Caco-2 (cell line): ENCODE results near the gene NELL2. TPM values are rescaled to one million over a fixed set of nuclear protein-coding genes. Genes with fewer than 3 reads are reported as not detected.
A peak's percentile ranks its signal among the peaks of the same experiment; 100 is the strongest.

Experiments
- BruUV-seq: library from RNA; stranded (reverse); fragments of 400-500 nt; replicated peaks from 2 replicates; lab custom pipeline; 2021; lab: Mats Ljungman, UMichigan
- CTCF ChIA-PET: fragments of 300-600 bp; sonication (Branson Sonifier 250); formaldehyde crosslinking; loops from one replicate; lab custom pipeline; 2022; ENCODE audit warnings: antibody characterized with exemption; lab: Charles Lee
- POLR2A ChIA-PET: fragments of 300-600 bp; sonication (Branson Sonifier 250); formaldehyde crosslinking; loops from one replicate; lab custom pipeline; 2022; ENCODE audit warnings: antibody characterized with exemption; lab: Charles Lee
- DNase-seq, 2 experiments: peaks; one replicate each; pipeline versions ENCODE4 v3.0.0 to v3.0.0-alpha.2; 2020 to 2022
- H3K27me3 ChIP-seq: replicated peaks from 2 replicates; pipeline ENCODE4 v1.6.0; 2011; ENCODE audit warnings: low read length; ENCODE audit not compliant: control insufficient read depth, insufficient read depth
- H3K36me3 ChIP-seq: 2 replicates; pipeline ENCODE4 v1.5.1; 2011; ENCODE audit warnings: low read length; ENCODE audit not compliant: control insufficient read depth, insufficient read depth
- H3K4me1 ChIP-seq: fragments of 250-450 bp; sonication (Bioruptor Pico); 2 replicates; pipeline ENCODE4 v1.5.1; 2020; ENCODE audit warnings: mild to moderate bottlenecking
- H3K4me3 ChIP-seq: 2 replicates; pipeline ENCODE4 v1.5.1; 2011; ENCODE audit warnings: low read depth, mild to moderate bottlenecking, control low read depth, low read length
- H3K9me3 ChIP-seq: fragments of 250-450 bp; sonication (Bioruptor Pico); 2 replicates; pipeline ENCODE4 v1.5.1; 2020; ENCODE audit warnings: mild to moderate bottlenecking, moderate library complexity
- H3K27ac Mint-ChIP-seq: one replicate; pipeline ENCODE4 v1.8.0; 2022; ENCODE audit warnings: mixed read lengths; ENCODE audit not compliant: unreplicated experiment
- H3K27me3 Mint-ChIP-seq: one replicate; pipeline ENCODE4 v1.8.0; 2022; ENCODE audit warnings: mixed read lengths; ENCODE audit not compliant: insufficient read depth, unreplicated experiment
- H3K36me3 Mint-ChIP-seq: one replicate; pipeline ENCODE4 v1.8.0; 2022; ENCODE audit warnings: mild to moderate bottlenecking, mixed read lengths; ENCODE audit not compliant: insufficient read depth, unreplicated experiment
- H3K4me1 Mint-ChIP-seq: one replicate; pipeline ENCODE4 v1.8.0; 2022; ENCODE audit warnings: low read depth, mixed read lengths; ENCODE audit not compliant: unreplicated experiment
- H3K4me3 Mint-ChIP-seq: one replicate; pipeline ENCODE4 v1.8.0; 2022; ENCODE audit warnings: mild to moderate bottlenecking, moderate library complexity, mixed read lengths; ENCODE audit not compliant: unreplicated experiment
- H3K9me3 Mint-ChIP-seq: one replicate; pipeline ENCODE4 v1.8.0; 2022; ENCODE audit warnings: mixed read lengths; ENCODE audit not compliant: unreplicated experiment
- CTCF ChIP-seq, 2 experiments: fragments of 200-600 bp in 1 of 2; IDR thresholded peaks; 1 replicate in 1 of 2; 2 replicates in 1 of 2; pipeline versions ENCODE4 v1.5.1 to v1.8.0; 2011 to 2022; ENCODE audit warnings: antibody characterized with exemption in 1 of 2, control low read depth in 1 of 2, inconsistent platforms in 1 of 2, low read depth in 1 of 2, low read length in 1 of 2, mild to moderate bottlenecking in 1 of 2, moderate library complexity in 1 of 2; ENCODE audit not compliant: insufficient read depth in 1 of 2, severe bottlenecking in 1 of 2, unreplicated experiment in 1 of 2
- intact Hi-C: fragments of 100-400 bp; cut with micrococcal nuclease; formaldehyde crosslinking; loops from one replicate; pipeline ENCODE4 v1.10.0; 2022; ENCODE audit not compliant: unreplicated experiment
- total RNA-seq: library from RNA; stranded (reverse); gene quantifications from 2 replicates; pipeline ENCODE4 v1.2.3, GENCODE V29; 2022

Gene NELL2
- total RNA-seq, 1 experiment from 2014 or later = 0.70 TPM

GRCh38 chr12:44778863-44779262, 97.3 kb downstream of the NELL2 start:
- Histone ChIP-seq H3K4me3 (no peak overlapping the region), H3K36me3 (no peaks in the 10 kb centered on the region), H3K9me3 (no peaks in the 10 kb centered on the region), H3K27me3 (no peaks in the 10 kb centered on the region), H3K4me1 (no peaks in the 10 kb centered on the region)
- no peak for DNase-seq
- no TSS peak for BruUV-seq
- Mint-ChIP-seq H3K27me3 (peaks cover 10% of the 10 kb centered on the region), H3K36me3 (no peaks in the 10 kb centered on the region), H3K9me3 (no peaks in the 10 kb centered on the region), H3K27ac (no peak overlapping the region), H3K4me1 (no peaks in the 10 kb centered on the region), H3K4me3 (no peak overlapping the region)
- peak in 1 of 2 experiments; percentile 5 for TF ChIP-seq CTCF (IDR thresholded peaks at IDR 0.05; ENCODE audit: insufficient read depth in 1 of 2, low read depth in 1 of 2, low read length in 1 of 2, severe bottlenecking in 1 of 2, unreplicated experiment in 1 of 2)
- ChIA-PET CTCF (no interaction called here), POLR2A (no interaction called here)
- intact Hi-C loops = no loop called here

GRCh38 chr12:44777044-44777443, 99.1 kb downstream of the NELL2 start:
- no peak for TF ChIP-seq CTCF (IDR thresholded peaks at IDR 0.05; ENCODE audit: insufficient read depth in 1 of 2, low read depth in 1 of 2, low read length in 1 of 2, severe bottlenecking in 1 of 2, unreplicated experiment in 1 of 2)
- Histone ChIP-seq H3K9me3 (no peaks in the 10 kb centered on the region), H3K27me3 (no peaks in the 10 kb centered on the region), H3K4me3 (no peak overlapping the region), H3K36me3 (no peaks in the 10 kb centered on the region), H3K4me1 (no peaks in the 10 kb centered on the region)
- peaks cover 8% of the 10 kb centered on the region for H3K27me3 Mint-ChIP-seq
- no peak overlapping the region for H3K27ac Mint-ChIP-seq
- H3K9me3 Mint-ChIP-seq = no peaks in the 10 kb centered on the region
- BruUV-seq = no TSS peak
- H3K4me3 Mint-ChIP-seq = no peak overlapping the region
- H3K36me3 Mint-ChIP-seq = no peaks in the 10 kb centered on the region
- intact Hi-C loops = no loop called here
- CTCF ChIA-PET = interaction anchor here (1.3 kb wide), 1 partner anchor 171 kb away, joined by 3 read pairs; no protein-coding TSS in a partner anchor
- H3K4me1 Mint-ChIP-seq = no peaks in the 10 kb centered on the region
- DNase-seq = no peak
- POLR2A ChIA-PET = no interaction called here

- POLR2A ChIA-PET = no interaction called here
- DNase-seq = no peak
- Histone ChIP-seq H3K36me3 (no peaks in the 10 kb centered on the region), H3K4me3 (no peak overlapping the region), H3K27me3 (no peaks in the 10 kb centered on the region; the same call in 1 of the 2 replicates), H3K9me3 (no peaks in the 10 kb centered on the region), H3K4me1 (no peaks in the 10 kb centered on the region)
- CTCF ChIA-PET = no interaction called here
- TF ChIP-seq CTCF (IDR thresholded peaks at IDR 0.05; ENCODE audit: insufficient read depth in 1 of 2, low read depth in 1 of 2, low read length in 1 of 2, severe bottlenecking in 1 of 2, unreplicated experiment in 1 of 2) = no peak
- no TSS peak for BruUV-seq
- no peaks in the 10 kb centered on the region for H3K9me3 Mint-ChIP-seq
- intact Hi-C loops = loop anchor here (1.0 to 2.0 kb wide), 2 partner anchors 155 to 347 kb away; no protein-coding TSS in a partner anchor
- H3K27ac Mint-ChIP-seq = no peak overlapping the region
- H3K36me3 Mint-ChIP-seq = no peaks in the 10 kb centered on the region
- H3K27me3 Mint-ChIP-seq = peaks cover 3% of the 10 kb centered on the region
- no peak overlapping the region for H3K4me3 Mint-ChIP-seq
- no peaks in the 10 kb centered on the region for H3K4me1 Mint-ChIP-seq
Measured at GRCh38 chr12:44775901-44776300, 100.2 kb downstream of the NELL2 start.
